ENCODE data around the gene DOCK10. TPM values are rescaled to one million over a fixed set of nuclear protein-coding genes. Genes with fewer than 3 reads are reported as not detected.

The DOCK10 gene
- total and polyA plus RNA-seq, 9 of the 15 experiments (the other 6 are each of a cell fraction or from before 2014, with no cell fraction given) = 0.01 to 0.87 (median 0.18) TPM

DNA sequence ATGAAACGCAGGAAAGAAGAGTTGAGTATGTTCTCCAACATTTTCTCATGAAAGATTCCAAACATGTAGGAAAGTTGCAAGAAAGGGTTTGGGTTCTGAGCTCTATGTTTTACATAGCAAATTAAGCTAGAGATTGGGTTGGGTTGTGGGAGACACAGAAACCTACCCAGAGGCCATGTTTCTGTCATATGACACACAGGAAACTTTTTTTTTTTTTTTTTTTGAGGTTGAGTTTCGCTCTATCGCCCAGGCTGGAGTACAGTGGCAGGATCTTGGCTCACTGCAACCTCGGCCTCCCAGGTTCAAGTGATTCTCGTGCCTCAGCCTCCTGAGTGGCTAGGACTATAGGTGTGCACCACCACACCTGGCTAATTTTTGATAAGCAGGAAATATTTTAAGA lies 57.6 kb downstream of the DOCK10 start:
- DNase-seq (ENCODE audit: extremely low read depth in 1 of 4, low spot score in 3 of 4) = no peak

More for the DNA sequence above, 57.6 kb downstream of the DOCK10 start:
- TF ChIP-seq, protein P1, sequence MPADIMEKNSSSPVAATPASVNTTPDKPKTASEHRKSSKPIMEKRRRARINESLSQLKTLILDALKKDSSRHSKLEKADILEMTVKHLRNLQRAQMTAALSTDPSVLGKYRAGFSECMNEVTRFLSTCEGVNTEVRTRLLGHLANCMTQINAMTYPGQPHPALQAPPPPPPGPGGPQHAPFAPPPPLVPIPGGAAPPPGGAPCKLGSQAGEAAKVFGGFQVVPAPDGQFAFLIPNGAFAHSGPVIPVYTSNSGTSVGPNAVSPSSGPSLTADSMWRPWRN (IDR thresholded peaks at IDR 0.05; ENCODE audit: low read depth) = no peak
- TF ChIP-seq, protein P2, sequence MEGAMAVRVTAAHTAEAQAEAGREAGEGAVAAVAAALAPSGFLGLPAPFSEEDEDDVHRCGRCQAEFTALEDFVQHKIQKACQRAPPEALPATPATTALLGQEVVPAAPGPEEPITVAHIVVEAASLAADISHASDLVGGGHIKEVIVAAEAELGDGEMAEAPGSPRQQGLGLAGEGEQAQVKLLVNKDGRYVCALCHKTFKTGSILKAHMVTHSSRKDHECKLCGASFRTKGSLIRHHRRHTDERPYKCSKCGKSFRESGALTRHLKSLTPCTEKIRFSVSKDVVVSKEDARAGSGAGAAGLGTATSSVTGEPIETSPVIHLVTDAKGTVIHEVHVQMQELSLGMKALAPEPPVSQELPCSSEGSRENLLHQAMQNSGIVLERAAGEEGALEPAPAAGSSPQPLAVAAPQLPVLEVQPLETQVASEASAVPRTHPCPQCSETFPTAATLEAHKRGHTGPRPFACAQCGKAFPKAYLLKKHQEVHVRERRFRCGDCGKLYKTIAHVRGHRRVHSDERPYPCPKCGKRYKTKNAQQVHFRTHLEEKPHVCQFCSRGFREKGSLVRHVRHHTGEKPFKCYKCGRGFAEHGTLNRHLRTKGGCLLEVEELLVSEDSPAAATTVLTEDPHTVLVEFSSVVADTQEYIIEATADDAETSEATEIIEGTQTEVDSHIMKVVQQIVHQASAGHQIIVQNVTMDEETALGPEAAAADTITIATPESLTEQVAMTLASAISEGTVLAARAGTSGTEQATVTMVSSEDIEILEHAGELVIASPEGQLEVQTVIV (CRISPR knock-in tag; IDR thresholded peaks at IDR 0.05; ENCODE audit: borderline replicate concordance) = no peak
- TF ChIP-seq PHTF2 (CRISPR knock-in tag; IDR thresholded peaks at IDR 0.05) (no peak), ZFX (CRISPR knock-in tag; IDR thresholded peaks at IDR 0.05) (no peak)
- TF ChIP-seq, protein P3, sequence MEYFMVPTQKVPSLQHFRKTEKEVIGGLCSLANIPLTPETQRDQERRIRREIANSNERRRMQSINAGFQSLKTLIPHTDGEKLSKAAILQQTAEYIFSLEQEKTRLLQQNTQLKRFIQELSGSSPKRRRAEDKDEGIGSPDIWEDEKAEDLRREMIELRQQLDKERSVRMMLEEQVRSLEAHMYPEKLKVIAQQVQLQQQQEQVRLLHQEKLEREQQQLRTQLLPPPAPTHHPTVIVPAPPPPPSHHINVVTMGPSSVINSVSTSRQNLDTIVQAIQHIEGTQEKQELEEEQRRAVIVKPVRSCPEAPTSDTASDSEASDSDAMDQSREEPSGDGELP (CRISPR knock-in tag; IDR thresholded peaks at IDR 0.05; ENCODE audit: borderline replicate concordance) = no peak
- no peaks in the 10 kb centered on the region for H3K36me3 ChIP-seq (ENCODE audit: control insufficient read depth, insufficient read depth, low read length)
- intact Hi-C loops (cut with micrococcal nuclease) = no loop called here
- BruUV-seq (replicated peaks) = no TSS peak
- ATAC-seq (no peak), FAIRE-seq (no peak)
- no peaks in the 10 kb centered on the region for H3K9me3 ChIP-seq (replicated peaks; ENCODE audit: control insufficient read depth, insufficient read depth, low read depth, low read length)
- H3K27me3 ChIP-seq (ENCODE audit: control insufficient read depth in 2 of 2, insufficient read depth in 2 of 2, low read length in 2 of 2) = no peaks in the 10 kb centered on the region
- H3K27ac ChIP-seq (ENCODE audit: extremely low read depth, low read depth, low read length) = no peak overlapping the region
- WGBS (ENCODE audit: insufficient coverage, low coverage, missing lambda C conversion rate) = 0% methylated on average over 3 of the region's 5 CpGs
- H3K4me2 ChIP-seq (ENCODE audit: insufficient read depth, low read length) = no peak overlapping the region
- in situ Hi-C loops (cut with MboI) = no loop called here
- ChIA-PET CTCF (ENCODE audit: low intra/inter-chr PET ratio) (no interaction called here), POLR2A (no interaction called here)
- H3K9ac ChIP-seq (ENCODE audit: insufficient read depth in 1 of 2, low read depth in 2 of 2, low read length in 2 of 2) = no peak overlapping the region
- no peak overlapping the region for H3K4me3 ChIP-seq
- H4K20me1 ChIP-seq (replicated peaks; ENCODE audit: control insufficient read depth, insufficient read depth, low read length) = no peaks in the 10 kb centered on the region
- no peaks in the 10 kb centered on the region for H3K79me2 ChIP-seq (ENCODE audit: control insufficient read depth, insufficient read depth, low read length)
- no peak overlapping the region for H2AFZ ChIP-seq (ENCODE audit: low read depth, low read length)
- H3K9me1 ChIP-seq (ENCODE audit: control insufficient read depth, insufficient read depth, low read length) = no peaks in the 10 kb centered on the region
- H3K4me1 ChIP-seq (replicated peaks in 1 of 2; ENCODE audit: control insufficient read depth in 2 of 2, insufficient read depth in 2 of 2, low read length in 2 of 2) = no peaks in the 10 kb centered on the region

Data from K562 (cell line).